Activated naive CD4-positive, alpha-beta T cell treated with anti-CD3 and anti-CD28 coated beads for 36 hours (primary cell): ENCODE results near the gene PLXND1. TPM values are rescaled to one million over a fixed set of nuclear protein-coding genes. Genes with fewer than 3 reads are reported as not detected.

Experiments
- CTCF ChIA-PET: fragments of 350-600 bp; sonication (Branson Sonifier 250); formaldehyde crosslinking; loops from one replicate; lab custom pipeline; 2021; ENCODE audit warnings: antibody characterized with exemption; lab: Charles Lee
- DNase-seq: peaks from one replicate; pipeline ENCODE4 v3.0.0-alpha.2; 2020
- H3K27ac Mint-ChIP-seq: one replicate; pipeline ENCODE4 v1.8.0; 2021; ENCODE audit warnings: mild to moderate bottlenecking, mixed read lengths
- H3K27me3 Mint-ChIP-seq: one replicate; pipeline ENCODE4 v1.8.0; 2021; ENCODE audit warnings: low read depth, mixed read lengths
- H3K36me3 Mint-ChIP-seq: one replicate; pipeline ENCODE4 v1.8.0; 2021; ENCODE audit warnings: low read depth, mixed read lengths
- H3K4me1 Mint-ChIP-seq: one replicate; pipeline ENCODE4 v1.8.0; 2021; ENCODE audit warnings: low read depth, mixed read lengths
- H3K4me3 Mint-ChIP-seq: one replicate; pipeline ENCODE4 v1.8.0; 2021; ENCODE audit warnings: mild to moderate bottlenecking, moderate library complexity, mixed read lengths
- H3K9me3 Mint-ChIP-seq: one replicate; pipeline ENCODE4 v1.8.0; 2021; ENCODE audit warnings: mixed read lengths
- intact Hi-C: fragments of 100-400 bp; cut with micrococcal nuclease; formaldehyde crosslinking; loops from one replicate; pipeline ENCODE4 v1.15.1; 2023
- total RNA-seq, 2 experiments: library from RNA; stranded (reverse); gene quantifications; one replicate each; pipeline ENCODE4 v1.2.3, GENCODE V29; 2021

Gene PLXND1
- total RNA-seq, 2 experiments from 2014 or later: 5.1 to 6.2 TPM

GRCh38 chr3:129596194-129597086 lies 10.0 kb downstream of the PLXND1 start:
- no peak for DNase-seq
- CTCF ChIA-PET: interaction anchor here (0.6 to 1.2 kb wide), 3 partner anchors 10 to 213 kb away, joined by 3 read pairs; no protein-coding TSS in a partner anchor
- intact Hi-C loops: no loop called here
- Mint-ChIP-seq H3K9me3 (no peaks in the 10 kb centered on the region), H3K27ac (no peak overlapping the region), H3K27me3 (peaks cover 5% of the 10 kb centered on the region), H3K4me1 (peaks cover 15% of the 10 kb centered on the region), H3K4me3 (no peak overlapping the region), H3K36me3 (no peaks in the 10 kb centered on the region)

DNA sequence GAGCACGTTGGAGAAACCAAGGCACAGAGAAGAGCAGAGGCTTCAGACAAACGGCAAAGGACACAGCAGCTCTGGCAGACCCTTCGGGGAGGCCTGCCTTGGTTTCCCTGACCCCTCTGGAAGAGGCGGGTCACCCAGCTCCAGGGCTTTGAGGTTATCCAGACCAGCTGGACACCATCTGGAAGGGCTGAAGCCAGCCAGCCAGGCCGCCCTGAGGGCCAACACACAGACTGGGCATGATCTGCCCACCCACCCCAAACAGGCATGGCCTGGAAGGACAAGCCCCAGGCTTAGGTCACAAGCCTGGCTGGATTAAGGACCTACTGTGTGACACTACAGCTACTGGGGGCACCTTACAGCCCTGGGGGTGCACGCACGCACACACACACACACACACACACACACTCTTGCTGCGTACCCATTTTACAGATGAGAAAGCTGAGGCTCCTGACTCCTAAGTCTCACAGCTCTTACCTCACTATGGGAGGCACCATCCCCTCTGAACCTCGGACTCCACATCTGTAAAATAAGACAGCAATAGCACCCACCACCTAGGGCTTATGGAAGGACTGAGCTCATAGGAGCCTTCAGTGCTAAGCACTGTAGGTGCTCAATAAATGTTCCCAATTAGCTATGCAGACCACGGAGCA lies 10.8 kb downstream of the PLXND1 start:
- Mint-ChIP-seq H3K27ac (no peak overlapping the region), H3K27me3 (peaks cover 5% of the 10 kb centered on the region), H3K4me1 (peaks cover 15% of the 10 kb centered on the region), H3K9me3 (no peaks in the 10 kb centered on the region), H3K36me3 (no peaks in the 10 kb centered on the region), H3K4me3 (no peak overlapping the region)
- no peak for DNase-seq
- intact Hi-C loops: no loop called here
- CTCF ChIA-PET: interaction anchor here (0.7 to 1.2 kb wide), 2 partner anchors 9 to 212 kb away, joined by 3 read pairs; no protein-coding TSS in a partner anchor

DNA sequence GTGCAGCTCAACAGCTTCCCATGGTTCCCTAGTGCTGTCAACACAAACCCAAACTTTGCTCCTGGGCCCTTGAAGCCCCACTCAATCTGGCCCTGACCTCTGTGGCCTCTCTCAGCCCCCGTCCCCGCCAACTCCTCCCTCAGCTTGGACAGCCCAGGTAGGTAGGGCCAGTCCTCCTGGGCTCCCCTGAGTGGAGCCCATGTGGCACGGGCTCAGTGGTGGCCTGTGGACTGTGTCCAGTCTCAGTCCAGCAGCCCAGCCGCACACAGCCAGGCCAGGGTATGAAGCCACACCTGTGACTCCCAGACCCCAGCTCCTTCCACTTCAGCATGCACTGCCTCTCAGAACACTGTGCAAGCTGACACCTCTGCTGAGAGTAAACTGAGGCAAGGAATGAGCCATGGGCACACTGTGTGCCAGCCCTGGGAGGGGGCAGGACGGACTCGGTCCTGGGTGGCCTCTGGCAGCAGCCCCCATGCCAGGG lies 11.5 kb downstream of the PLXND1 start:
- CTCF ChIA-PET: interaction anchor here (1.2 kb wide), 1 partner anchor 8 kb away, joined by 3 read pairs; no protein-coding TSS in a partner anchor
- Mint-ChIP-seq H3K36me3 (no peaks in the 10 kb centered on the region), H3K4me1 (peaks cover 15% of the 10 kb centered on the region), H3K27me3 (peaks cover 5% of the 10 kb centered on the region), H3K9me3 (no peaks in the 10 kb centered on the region), H3K27ac (no peak overlapping the region), H3K4me3 (no peak overlapping the region)
- intact Hi-C loops: no loop called here
- no peak for DNase-seq

- intact Hi-C loops: no loop called here
- Mint-ChIP-seq H3K27ac (no peak overlapping the region), H3K27me3 (peaks cover 5% of the 10 kb centered on the region), H3K36me3 (no peaks in the 10 kb centered on the region), H3K9me3 (no peaks in the 10 kb centered on the region), H3K4me3 (no peak overlapping the region), H3K4me1 (peaks cover 15% of the 10 kb centered on the region)
- DNase-seq: no peak
- CTCF ChIA-PET: interaction anchor here (0.6 to 1.3 kb wide), 2 partner anchors 33 to 200 kb away, joined by 4 read pairs; no protein-coding TSS in a partner anchor
Observed at GRCh38 chr3:129594409-129594808, 12.1 kb downstream of the PLXND1 start.

DNA sequence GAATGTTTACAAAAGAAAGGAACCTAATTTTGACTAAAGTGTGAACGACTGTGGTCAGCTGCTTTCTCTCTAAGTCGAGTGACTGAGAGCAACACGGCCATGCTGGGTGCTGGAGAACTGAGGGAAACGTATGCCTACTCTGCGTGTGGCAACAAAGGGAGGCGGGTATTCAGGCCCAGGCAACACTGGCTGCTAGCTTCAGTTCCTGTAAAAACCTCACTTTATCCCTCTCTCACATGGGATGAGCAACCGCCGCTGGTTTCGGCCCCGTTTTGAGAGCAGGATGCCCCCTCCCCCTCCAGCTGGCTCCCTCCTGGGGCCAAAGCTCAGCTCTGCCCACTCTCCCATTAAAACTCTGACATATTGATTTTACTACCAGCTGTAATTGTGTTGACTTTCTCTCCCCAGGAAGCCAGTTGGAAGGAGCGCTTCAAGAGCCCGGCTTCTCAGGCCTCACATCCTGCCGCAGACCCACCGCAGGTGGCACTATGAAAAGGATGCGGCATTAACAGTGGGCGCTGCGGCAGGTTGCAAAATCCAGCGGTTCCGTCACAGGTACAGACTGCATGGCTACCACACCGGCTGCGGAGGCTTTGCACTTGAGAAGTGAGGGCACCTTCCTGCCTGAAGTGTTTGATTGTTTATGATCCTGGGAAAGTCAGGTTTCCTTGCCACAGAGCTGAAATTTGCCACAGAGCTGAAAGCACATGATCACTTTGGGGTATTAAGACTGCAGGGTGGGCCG lies 12.7 kb downstream of the PLXND1 start:
- CTCF ChIA-PET: interaction anchor here (0.6 to 1.3 kb wide), 3 partner anchors 34 to 201 kb away, joined by 3 to 4 read pairs (median 4); no protein-coding TSS in a partner anchor
- Mint-ChIP-seq H3K27ac (peak overlapping the region; percentile 31), H3K36me3 (no peaks in the 10 kb centered on the region), H3K4me1 (peaks cover 15% of the 10 kb centered on the region), H3K9me3 (no peaks in the 10 kb centered on the region), H3K27me3 (peaks cover 5% of the 10 kb centered on the region), H3K4me3 (no peak overlapping the region)
- peak; percentile 76 for DNase-seq
- intact Hi-C loops: no loop called here

DNA sequence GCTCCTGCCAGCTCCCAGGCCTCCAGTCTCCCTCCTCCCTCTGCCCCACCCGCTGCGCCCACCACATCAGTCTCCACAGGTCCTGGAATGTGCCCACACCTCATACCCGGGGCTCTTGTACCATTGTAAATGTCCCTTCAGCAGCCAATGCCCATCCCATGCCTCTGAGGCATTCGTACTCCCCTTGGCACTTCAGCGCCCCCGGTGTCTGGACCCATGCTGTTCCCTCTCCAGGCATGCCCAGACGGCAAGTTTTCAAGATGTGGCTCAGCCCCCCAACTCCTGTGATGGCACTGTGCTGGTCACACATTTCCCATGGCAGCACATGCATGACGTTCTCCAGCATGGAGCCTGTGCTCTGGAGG lies 13.3 kb downstream of the PLXND1 start:
- intact Hi-C loops: no loop called here
- DNase-seq: no peak
- H3K27ac Mint-ChIP-seq: no peak overlapping the region

GRCh38 chr3:129592381-129593131 lies 13.9 kb downstream of the PLXND1 start:
- Mint-ChIP-seq H3K9me3 (no peaks in the 10 kb centered on the region), H3K36me3 (no peaks in the 10 kb centered on the region), H3K27me3 (peaks cover 5% of the 10 kb centered on the region), H3K4me1 (peaks cover 15% of the 10 kb centered on the region), H3K27ac (no peak overlapping the region), H3K4me3 (no peak overlapping the region)
- intact Hi-C loops: no loop called here
- DNase-seq: no peak
- CTCF ChIA-PET: interaction anchor here (0.7 to 1.3 kb wide), 2 partner anchors 37 to 163 kb away, joined by 3 read pairs; no protein-coding TSS in a partner anchor

More for the DNA sequence above, 13.3 kb downstream of the PLXND1 start:
- CTCF ChIA-PET: interaction anchor here (1.3 kb wide), 2 partner anchors 34 to 36 kb away, joined by 3 to 4 read pairs; no protein-coding TSS in a partner anchor
- H3K27me3 Mint-ChIP-seq: peaks cover 5% of the 10 kb centered on the region
- no peak overlapping the region for H3K4me3 Mint-ChIP-seq
- no peaks in the 10 kb centered on the region for H3K36me3 Mint-ChIP-seq
- H3K9me3 Mint-ChIP-seq: no peaks in the 10 kb centered on the region
- peaks cover 15% of the 10 kb centered on the region for H3K4me1 Mint-ChIP-seq

GRCh38 chr3:129591932-129592331 lies 14.5 kb downstream of the PLXND1 start:
- H3K27ac Mint-ChIP-seq: no peak overlapping the region
- peaks cover 15% of the 10 kb centered on the region for H3K4me1 Mint-ChIP-seq
- peaks cover 5% of the 10 kb centered on the region for H3K27me3 Mint-ChIP-seq
- intact Hi-C loops: no loop called here
- H3K36me3 Mint-ChIP-seq: no peaks in the 10 kb centered on the region
- no peak overlapping the region for H3K4me3 Mint-ChIP-seq
- no peak for DNase-seq
- H3K9me3 Mint-ChIP-seq: no peaks in the 10 kb centered on the region
- CTCF ChIA-PET: no interaction called here

GRCh38 chr3:129590215-129590614 lies 16.3 kb downstream of the PLXND1 start:
- no peak for DNase-seq
- Mint-ChIP-seq H3K27ac (no peak overlapping the region), H3K4me1 (peaks cover 15% of the 10 kb centered on the region), H3K9me3 (no peaks in the 10 kb centered on the region), H3K4me3 (no peak overlapping the region), H3K36me3 (no peaks in the 10 kb centered on the region), H3K27me3 (peaks cover 5% of the 10 kb centered on the region)
- CTCF ChIA-PET: no interaction called here
- intact Hi-C loops: no loop called here

- H3K4me1 Mint-ChIP-seq: no peaks in the 10 kb centered on the region
- no peak overlapping the region for H3K27ac Mint-ChIP-seq
- intact Hi-C loops: no loop called here
- CTCF ChIA-PET: interaction anchor here (0.6 kb wide), 1 partner anchor 9 kb away, joined by 5 read pairs; no protein-coding TSS in a partner anchor
- no peak overlapping the region for H3K4me3 Mint-ChIP-seq
- no peaks in the 10 kb centered on the region for H3K27me3 Mint-ChIP-seq
- H3K36me3 Mint-ChIP-seq: no peaks in the 10 kb centered on the region
- H3K9me3 Mint-ChIP-seq: no peaks in the 10 kb centered on the region
- DNase-seq: no peak
Observed at GRCh38 chr3:129587566-129588210, 18.8 kb downstream of the PLXND1 start.
